NCI-H1092 (cell line): Measurements from ENCODE around the gene SERPINB6.
"Not testable (repeated sequence)": the region's sequence is repeated elsewhere in the genome, so short reads cannot be mapped to it uniquely, and the experiment has no call there.

Source experiments
- DNase-seq: peaks from one replicate; lab custom pipeline; 2025; lab: John Stamatoyannopoulos, UW

Gene SERPINB6

DNA sequence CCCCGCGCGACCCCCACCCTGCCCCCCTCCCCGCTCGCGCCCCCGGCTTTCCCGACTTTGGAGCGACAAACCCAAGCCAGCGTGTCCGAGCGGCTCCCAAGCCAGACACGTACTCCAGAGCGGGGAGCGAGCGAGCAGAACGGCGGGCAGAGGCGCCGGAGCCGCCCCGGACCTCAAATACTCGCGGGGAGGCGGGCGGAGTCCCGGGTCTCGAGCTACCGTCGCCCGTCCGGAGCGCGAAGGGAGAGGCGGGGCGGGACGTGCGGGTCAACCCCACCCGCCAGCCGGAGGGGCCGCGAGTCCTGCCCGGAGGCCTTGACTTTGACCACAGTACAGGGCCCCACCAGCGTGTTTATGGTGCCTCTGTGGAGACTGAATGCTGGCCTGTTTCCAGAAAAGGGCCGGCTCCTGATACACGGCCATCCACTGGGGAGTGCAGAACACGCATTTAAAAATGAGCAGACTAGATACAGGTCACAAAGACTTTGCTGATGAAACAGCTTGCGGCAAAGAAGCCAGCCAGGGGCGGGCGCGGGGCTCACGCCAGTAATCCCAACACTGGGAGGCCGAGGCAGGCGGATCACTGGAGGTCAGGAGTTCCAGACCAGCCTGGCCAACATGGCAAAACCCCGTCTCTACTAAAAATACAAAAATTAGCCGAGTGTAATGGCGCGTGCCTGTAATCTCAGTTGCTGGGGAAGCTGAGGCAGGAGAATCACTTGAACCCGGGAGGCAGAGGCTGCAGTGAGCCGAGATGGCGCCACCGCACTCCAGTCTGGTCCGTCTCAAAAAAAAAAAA lies at the start of gene SERPINB6:
SERPINB6 (minus strand) TSS at position 148 of the 799 bp plus-strand sequence. CDS start 12,235 bp downstream, outside the sequence.
- no peak for DNase-seq

DNA sequence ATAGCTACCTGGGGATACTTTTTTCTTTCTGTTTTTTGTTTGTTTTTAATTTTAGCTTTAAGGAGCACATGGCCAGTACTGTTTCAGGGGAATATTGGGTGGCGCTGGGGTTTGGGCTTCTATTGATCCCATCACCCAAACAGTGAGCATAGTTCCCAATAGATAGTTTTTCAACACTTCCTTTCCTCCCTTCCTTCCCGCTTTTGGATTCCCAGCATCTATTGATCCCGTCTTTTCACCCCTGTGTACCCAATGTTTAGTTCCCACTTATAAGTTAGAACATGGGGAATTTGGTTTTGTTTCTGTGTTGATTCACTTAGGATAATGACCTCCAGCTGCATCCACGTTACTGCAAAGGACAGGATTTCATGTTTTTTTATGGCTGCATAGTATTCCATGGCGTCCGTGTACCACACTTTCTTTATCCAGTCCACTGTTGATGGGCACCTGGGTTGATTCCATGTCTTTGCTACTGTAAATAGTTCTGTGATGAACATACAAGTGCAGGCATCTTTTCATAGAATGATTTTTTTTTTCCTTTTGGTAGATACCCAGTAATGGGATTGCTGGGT lies 48.5 kb upstream of the SERPINB6 start:
- no peak for DNase-seq

DNA sequence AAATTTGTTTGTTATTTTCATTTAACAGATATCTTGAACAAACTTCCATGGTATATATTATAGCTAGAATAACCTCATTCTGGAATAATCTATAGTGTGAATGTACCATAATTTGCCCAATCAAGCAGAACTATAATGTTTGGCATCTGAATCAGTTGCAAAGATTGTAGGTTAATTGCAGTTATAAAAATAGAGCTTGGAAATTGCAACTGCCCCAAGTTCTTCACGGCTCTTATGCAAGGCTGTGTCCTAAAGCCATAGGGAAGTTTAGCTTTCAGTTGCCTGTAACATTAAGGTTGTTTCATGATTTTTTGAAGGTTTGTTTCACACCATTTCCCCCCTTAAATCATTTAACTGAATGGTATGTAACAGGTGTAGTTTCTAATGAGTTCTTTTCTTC lies 47.7 kb upstream of the SERPINB6 start:
- no peak for DNase-seq

DNA sequence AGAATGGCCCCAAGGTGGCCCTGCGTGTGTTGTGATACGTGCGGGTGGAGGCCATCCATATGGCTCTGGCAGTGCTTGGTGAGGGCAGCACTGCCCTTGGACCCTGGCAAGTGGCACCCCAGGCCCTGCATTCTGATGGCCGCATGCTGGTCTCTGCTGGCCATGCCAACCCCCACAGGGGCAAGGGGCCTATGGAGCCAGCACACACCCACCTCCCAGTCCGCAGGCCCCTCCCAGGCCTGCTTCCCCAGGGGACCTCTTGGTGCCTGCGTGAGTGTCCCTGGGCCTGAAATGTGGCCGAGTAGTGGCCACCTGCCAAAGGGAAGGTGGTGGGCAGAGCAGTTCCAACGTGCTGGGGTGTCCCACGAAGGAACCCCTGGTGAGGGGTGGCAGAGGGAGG lies 45.9 kb upstream of the SERPINB6 start:
- DNase-seq, result no peak

- no peak for DNase-seq
Measured at GRCh38 chr6:3016473-3017280, 45.3 kb upstream of the SERPINB6 start.

GRCh38 chr6:3015144-3015543 lies 43.8 kb upstream of the SERPINB6 start:
- no peak for DNase-seq

DNA sequence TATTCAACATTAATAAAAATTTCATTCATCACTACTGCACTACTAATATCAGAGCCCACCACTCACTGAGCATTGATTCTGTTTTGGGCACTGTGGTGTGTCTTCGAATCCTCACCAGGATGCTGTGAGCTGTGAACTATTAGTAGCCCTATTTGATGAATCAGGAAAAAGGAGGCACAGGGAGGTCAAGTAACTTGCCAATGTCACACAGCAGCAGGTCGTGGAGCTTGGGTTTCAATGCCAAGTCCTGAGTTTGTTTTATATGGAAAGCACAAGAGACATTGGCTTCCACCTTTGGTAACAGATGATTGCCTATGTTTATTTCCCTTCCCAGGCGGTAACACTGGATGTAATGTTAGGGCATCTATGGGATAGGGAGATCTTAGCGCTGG lies 43.3 kb upstream of the SERPINB6 start:
- no peak for DNase-seq

- DNase-seq, result no peak
Measured at GRCh38 chr6:3013901-3014674, 42.7 kb upstream of the SERPINB6 start.

DNA sequence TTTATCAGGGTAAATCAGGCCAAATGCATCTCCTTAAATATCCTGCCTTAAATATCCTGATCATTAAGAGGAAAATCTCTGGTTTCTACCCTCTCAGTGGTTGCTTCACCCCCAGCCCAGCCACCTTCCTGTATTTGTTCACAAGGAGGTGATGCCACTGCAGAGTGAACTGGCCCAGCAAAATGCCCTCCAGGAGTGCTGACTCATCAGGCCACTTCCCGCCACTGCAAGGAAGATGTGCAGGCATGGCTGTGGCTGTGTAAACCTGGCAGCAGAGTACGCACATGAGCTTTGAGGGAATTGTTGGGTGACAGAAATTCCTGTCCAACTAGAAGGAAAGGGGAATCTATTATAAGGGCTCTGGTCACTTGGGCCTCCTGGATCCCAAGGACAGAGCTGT lies 42.1 kb upstream of the SERPINB6 start:
- no peak for DNase-seq

GRCh38 chr6:3011592-3011991 lies 40.2 kb upstream of the SERPINB6 start:
- DNase-seq, result no peak

- DNase-seq, result no peak
Measured at GRCh38 chr6:3011158-3011557, 39.8 kb upstream of the SERPINB6 start.

DNA sequence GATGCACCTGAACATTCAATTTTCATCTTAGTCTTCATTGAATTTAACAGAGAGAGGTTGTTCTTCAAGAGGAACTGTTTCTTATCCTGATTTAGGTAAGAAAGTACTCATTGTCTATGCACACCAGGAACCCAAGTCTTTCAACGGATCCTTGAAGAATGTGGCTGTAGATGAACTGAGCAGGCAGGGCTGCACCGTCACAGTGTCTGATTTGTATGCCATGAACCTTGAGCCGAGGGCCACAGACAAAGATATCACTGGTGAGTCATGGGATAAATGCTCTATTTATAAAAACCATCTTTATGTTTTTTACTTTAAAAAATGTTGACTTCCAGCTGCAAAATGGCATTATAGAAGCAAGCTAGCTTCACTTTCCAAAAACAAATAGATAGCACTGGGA lies 38.6 kb upstream of the SERPINB6 start:
- no peak for DNase-seq

DNA sequence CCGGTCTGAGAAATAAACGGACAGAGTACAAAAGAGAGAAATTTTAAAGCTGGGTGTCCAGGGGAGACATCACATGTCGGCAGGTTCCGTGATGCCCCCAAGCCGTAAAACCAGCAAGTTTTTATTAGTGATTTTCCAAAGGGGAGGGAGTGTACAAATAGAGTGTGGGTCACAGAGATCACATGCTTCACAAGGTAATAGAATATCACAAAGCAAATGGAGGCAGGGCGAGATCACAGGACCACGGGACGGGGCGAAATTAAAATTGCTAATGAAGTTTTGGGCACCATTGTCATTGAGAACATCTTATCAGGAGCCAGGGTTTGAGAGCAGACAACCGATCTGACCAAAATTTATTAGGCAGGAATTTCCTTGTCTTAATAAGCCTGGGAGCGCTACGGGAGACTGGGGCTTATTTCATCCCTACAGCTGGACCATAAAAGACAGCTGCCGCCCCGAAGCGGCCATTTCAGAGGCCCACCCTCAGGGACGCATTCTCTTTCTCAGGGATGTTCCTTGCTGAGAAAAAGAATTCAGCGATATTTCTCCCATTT lies 37.4 kb upstream of the SERPINB6 start:
- not testable (repeated sequence) for DNase-seq

DNA sequence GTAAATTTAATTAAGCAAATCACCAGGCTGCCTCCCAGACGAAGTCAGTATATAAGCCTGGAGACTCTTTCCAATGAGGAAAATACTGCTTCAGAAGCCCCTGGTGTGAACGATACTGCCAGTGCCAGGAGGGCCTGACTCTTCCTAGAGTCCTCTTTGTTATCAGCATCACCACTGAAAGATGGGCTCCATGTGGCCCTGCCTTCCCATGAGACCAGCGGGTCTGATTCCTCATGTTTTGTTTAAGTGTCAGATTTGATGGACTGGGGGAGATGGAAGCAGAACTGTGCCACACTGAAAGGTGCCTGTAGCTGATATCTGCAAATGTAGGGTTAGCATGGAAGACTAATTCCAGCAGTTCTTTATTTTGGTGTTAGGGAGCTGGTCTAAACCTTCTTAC lies 36.2 kb upstream of the SERPINB6 start:
- DNase-seq, result no peak

DNA sequence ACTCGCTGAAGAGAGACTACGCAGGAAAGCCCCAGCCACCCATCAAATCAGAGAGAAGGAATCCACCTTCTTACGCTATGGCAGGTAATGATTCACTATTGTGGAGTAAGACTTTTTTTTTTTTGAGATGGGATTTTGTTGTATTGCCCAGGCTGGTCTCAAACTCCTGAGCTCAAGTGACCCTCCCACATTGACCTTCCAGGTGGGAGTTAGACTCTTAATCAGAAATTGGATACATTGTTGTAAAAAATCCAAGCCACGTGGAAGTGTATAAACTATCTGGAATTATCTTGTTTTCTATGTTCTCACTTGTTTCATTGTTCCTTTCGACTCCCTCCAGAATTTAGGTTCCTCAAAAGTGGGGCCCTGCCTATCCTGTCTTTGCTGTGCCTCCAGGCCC lies 35.1 kb upstream of the SERPINB6 start:
- no peak for DNase-seq

DNA sequence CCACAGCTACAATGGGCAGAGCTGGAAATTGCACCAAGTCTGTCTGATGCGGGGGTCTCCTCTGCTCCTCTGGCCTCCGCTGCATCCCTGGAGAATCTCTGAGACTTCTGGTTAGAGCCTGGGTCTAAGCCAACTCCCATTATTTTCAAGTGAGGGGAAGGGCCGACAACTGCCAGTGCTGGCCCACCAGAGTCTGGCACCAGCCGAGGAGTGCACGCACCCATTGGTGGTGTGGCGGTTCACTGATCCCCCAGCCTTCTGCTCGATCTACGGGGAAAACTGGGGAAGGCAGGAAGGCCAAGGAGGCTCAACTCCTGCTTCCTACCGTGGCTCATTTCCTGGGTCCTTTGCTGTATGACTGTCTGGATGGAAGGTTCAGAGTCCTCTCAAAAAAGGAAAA lies 34.5 kb upstream of the SERPINB6 start:
- no peak for DNase-seq

DNA sequence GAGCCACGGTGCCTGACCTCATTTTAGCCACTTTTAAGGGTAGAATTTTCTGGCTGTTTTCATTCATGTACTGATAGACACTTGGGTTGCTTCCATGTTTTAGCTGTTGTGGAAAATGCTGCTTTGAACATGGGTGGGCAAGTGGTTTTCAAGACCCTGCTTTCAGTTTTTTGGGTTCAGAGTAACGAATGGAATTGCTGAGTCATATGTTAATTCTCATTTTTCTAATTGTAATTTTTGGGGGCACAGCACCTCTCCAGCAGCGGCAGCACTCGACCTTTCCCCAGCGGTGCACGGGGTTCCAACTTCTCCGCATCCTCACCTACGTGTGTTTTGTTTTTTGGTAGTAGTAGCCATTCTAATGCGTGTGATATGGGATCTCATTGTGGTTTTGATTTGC lies 33.7 kb upstream of the SERPINB6 start:
- no peak for DNase-seq

DNA sequence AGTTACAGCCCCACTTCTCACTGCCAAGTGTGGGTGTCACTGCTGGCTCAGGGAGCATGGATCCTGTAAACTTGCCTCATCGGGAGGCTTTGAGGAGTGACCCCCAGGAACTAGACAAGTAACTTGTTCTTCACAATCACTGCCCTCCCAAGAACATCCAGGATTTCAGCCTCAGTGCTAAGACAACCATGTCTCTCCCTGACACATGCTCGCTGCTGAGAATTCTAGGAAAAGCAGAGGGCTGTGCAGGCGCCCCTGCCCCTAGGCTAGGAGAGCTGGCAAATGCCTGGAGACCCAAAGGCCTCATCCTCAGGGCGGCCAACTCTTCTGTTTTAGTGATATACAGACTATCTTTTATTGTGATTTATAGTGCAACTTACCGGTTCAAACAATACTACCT lies 31.9 kb upstream of the SERPINB6 start:
- not testable (repeated sequence) for DNase-seq

- no peak for DNase-seq
Measured at GRCh38 chr6:3001773-3002293, 30.5 kb upstream of the SERPINB6 start.

- no peak for DNase-seq
Measured at GRCh38 chr6:3001146-3001772, 29.9 kb upstream of the SERPINB6 start.
